OCI-LY1 (cell line): Measurements from ENCODE around the gene DNAJB8.

ENCODE experiments used
- H2AFZ ChIP-seq: fragments of 200-600 bp; sonication (generic), shearing (Covaris generic); 2 replicates; pipeline ENCODE4 v1.6.0; 2014; ENCODE audit warnings: antibody characterized with exemption, mild to moderate bottlenecking, low read length
- H3F3A ChIP-seq: fragments of 200-600 bp; sonication (generic), shearing (Covaris generic); 2 replicates; pipeline ENCODE4 v1.6.0; 2014; ENCODE audit warnings: mild to moderate bottlenecking, antibody characterized with exemption, low read length, moderate library complexity; ENCODE audit not compliant: insufficient read depth
- H3K27ac ChIP-seq: fragments of 200-600 bp; sonication (generic); 2 replicates; pipeline ENCODE4 v1.5.1; 2014; ENCODE audit warnings: low read length, mixed run types, mild to moderate bottlenecking, low read depth; ENCODE audit not compliant: poor library complexity, severe bottlenecking
- H3K27me3 ChIP-seq: fragments of 200-600 bp; sonication (generic); 2 replicates; pipeline ENCODE4 v1.6.0; 2014; ENCODE audit warnings: antibody characterized with exemption, mild to moderate bottlenecking, low read length, moderate library complexity; ENCODE audit not compliant: insufficient read depth
- H3K36me3 ChIP-seq: fragments of 200-600 bp; sonication (generic); 2 replicates; pipeline ENCODE4 v1.6.1; 2014; ENCODE audit warnings: mild to moderate bottlenecking, antibody characterized with exemption, low read length, moderate library complexity, mixed read lengths; ENCODE audit not compliant: insufficient read depth
- H3K4me1 ChIP-seq: fragments of 200-600 bp; sonication (generic); 2 replicates; pipeline ENCODE4 v1.5.1; 2014; ENCODE audit warnings: mild to moderate bottlenecking, low read length, moderate library complexity; ENCODE audit not compliant: insufficient read depth, severe bottlenecking
- H3K4me2 ChIP-seq: fragments of 200-600 bp; sonication (generic), shearing (Covaris generic); 2 replicates; pipeline ENCODE4 v1.6.1; 2014; ENCODE audit warnings: low read length
- H3K4me3 ChIP-seq: fragments of 200-600 bp; sonication (generic); 2 replicates; pipeline ENCODE4 v1.5.1; 2014; ENCODE audit warnings: low read length, low read depth, mild to moderate bottlenecking, mixed read lengths; ENCODE audit not compliant: poor library complexity, severe bottlenecking
- H3K79me2 ChIP-seq: fragments of 200-600 bp; shearing (Covaris generic); 2 replicates; pipeline ENCODE4 v1.6.1; 2016; ENCODE audit warnings: mixed run types, low read length, mixed read lengths; ENCODE audit not compliant: insufficient read depth
- H3K9ac ChIP-seq: fragments of 200-600 bp; sonication (generic), shearing (Covaris generic); 2 replicates; pipeline ENCODE4 v1.6.1; 2014; ENCODE audit warnings: mild to moderate bottlenecking, low read length, mixed read lengths
- H3K9me2 ChIP-seq: fragments of 200-600 bp; sonication (generic), shearing (Covaris generic); 2 replicates; pipeline ENCODE4 v1.6.1; 2014; ENCODE audit warnings: low read depth, mild to moderate bottlenecking, low read length, mixed read lengths
- H3K9me3 ChIP-seq: fragments of 200-600 bp; shearing (Covaris generic); 2 replicates; pipeline ENCODE4 v1.6.1; 2014; ENCODE audit warnings: low read length, mixed read lengths
- H4K20me1 ChIP-seq: fragments of 200-600 bp; sonication (generic), shearing (Covaris generic); 2 replicates; pipeline ENCODE4 v1.6.0; 2016; ENCODE audit warnings: mild to moderate bottlenecking, low read length; ENCODE audit not compliant: insufficient read depth
- CTCF ChIP-seq: fragments of 200-600 bp; sonication (generic), shearing (Covaris generic); IDR thresholded peaks from 2 replicates; pipeline ENCODE4 v1.5.1; 2017; ENCODE audit warnings: mild to moderate bottlenecking, antibody characterized with exemption, low read length, moderate library complexity, mixed read lengths
- EZH2 ChIP-seq: fragments of 200-600 bp; sonication (generic), shearing (Covaris generic); IDR thresholded peaks from 2 replicates; pipeline ENCODE4 v1.8.0; 2017; ENCODE audit warnings: borderline replicate concordance, mixed run types, mild to moderate bottlenecking, antibody characterized with exemption, low read length, moderate library complexity, mixed read lengths

DNAJB8 gene

DNA sequence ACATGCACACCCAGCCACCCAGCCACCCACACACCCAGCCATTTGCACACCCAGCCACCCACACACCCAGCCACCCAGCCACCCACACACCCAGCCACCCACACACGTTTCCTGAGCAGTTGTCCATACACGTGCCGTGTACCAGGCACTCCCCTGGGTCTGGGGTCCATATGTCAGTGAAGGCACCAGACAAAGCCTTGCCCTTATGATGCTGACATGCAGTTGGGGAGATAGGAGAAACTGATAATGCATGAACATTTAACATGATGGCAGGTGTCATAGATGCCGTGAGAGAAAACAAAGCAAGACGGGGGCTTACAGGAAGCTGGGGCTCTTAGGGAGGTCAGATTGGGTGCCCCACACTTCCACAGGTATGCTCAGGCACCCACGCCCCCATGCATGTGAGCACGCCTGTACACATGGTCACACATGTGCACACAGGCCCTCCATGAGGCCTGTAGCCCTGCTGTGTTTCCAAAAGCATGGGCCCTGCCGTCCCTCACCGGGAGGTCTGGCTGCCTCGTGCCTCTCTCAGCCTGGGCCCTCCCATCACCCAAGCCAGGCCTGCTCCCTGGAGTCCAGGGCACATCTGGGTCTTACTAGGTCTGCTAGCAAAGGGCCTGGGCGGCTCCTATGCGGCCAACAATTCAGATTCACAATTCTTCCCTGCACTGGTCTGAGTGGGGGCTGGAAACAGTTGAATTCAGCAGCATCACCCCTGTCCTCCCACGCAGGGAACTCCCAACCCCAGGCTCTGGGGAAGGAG, 3.6 kb upstream of the DNAJB8 start:
- Histone ChIP-seq H3K4me2 (no peak overlapping the region), H3K27ac (no peak overlapping the region), H3K79me2 (no peaks in the 10 kb centered on the region), H3K4me3 (no peak overlapping the region), H3K9ac (no peak overlapping the region), H3K4me1 (no peaks in the 10 kb centered on the region), H4K20me1 (no peaks in the 10 kb centered on the region), H3F3A (no peaks in the 10 kb centered on the region), H3K36me3 (no peaks in the 10 kb centered on the region), H3K9me3 (no peaks in the 10 kb centered on the region), H2AFZ (no peak overlapping the region), H3K27me3 (peaks cover 4% of the 10 kb centered on the region; the same call in 1 of the 2 replicates), H3K9me2 (no peaks in the 10 kb centered on the region)
- TF ChIP-seq EZH2 (no peak), CTCF (no peak)

- TF ChIP-seq CTCF (no peak), EZH2 (no peak)
- Histone ChIP-seq H3K4me2 (no peak overlapping the region), H2AFZ (no peak overlapping the region), H3K36me3 (no peaks in the 10 kb centered on the region), H3K4me1 (no peaks in the 10 kb centered on the region), H3K27ac (no peak overlapping the region), H3K27me3 (peaks cover 4% of the 10 kb centered on the region; the same call in 1 of the 2 replicates), H3K79me2 (no peaks in the 10 kb centered on the region), H4K20me1 (no peaks in the 10 kb centered on the region), H3K9ac (no peak overlapping the region), H3K4me3 (no peak overlapping the region), H3K9me3 (no peaks in the 10 kb centered on the region), H3F3A (no peaks in the 10 kb centered on the region), H3K9me2 (no peaks in the 10 kb centered on the region)
Measured at GRCh38 chr3:128469556-128469955, 2.9 kb upstream of the DNAJB8 start.

GRCh38 chr3:128468791-128469527, 2.3 kb upstream of the DNAJB8 start:
- Histone ChIP-seq H3K36me3 (no peaks in the 10 kb centered on the region), H2AFZ (no peak overlapping the region), H3K27ac (no peak overlapping the region), H3K79me2 (no peaks in the 10 kb centered on the region), H3K9ac (no peak overlapping the region), H3K4me3 (no peak overlapping the region), H4K20me1 (no peaks in the 10 kb centered on the region), H3F3A (no peaks in the 10 kb centered on the region), H3K9me2 (no peaks in the 10 kb centered on the region), H3K4me1 (no peaks in the 10 kb centered on the region), H3K27me3 (peaks cover 4% of the 10 kb centered on the region; the same call in 1 of the 2 replicates), H3K4me2 (no peak overlapping the region), H3K9me3 (no peaks in the 10 kb centered on the region)
- no peak for TF ChIP-seq CTCF
- no peak for TF ChIP-seq EZH2
